ENCODE data around the gene RGMA.

DNA sequence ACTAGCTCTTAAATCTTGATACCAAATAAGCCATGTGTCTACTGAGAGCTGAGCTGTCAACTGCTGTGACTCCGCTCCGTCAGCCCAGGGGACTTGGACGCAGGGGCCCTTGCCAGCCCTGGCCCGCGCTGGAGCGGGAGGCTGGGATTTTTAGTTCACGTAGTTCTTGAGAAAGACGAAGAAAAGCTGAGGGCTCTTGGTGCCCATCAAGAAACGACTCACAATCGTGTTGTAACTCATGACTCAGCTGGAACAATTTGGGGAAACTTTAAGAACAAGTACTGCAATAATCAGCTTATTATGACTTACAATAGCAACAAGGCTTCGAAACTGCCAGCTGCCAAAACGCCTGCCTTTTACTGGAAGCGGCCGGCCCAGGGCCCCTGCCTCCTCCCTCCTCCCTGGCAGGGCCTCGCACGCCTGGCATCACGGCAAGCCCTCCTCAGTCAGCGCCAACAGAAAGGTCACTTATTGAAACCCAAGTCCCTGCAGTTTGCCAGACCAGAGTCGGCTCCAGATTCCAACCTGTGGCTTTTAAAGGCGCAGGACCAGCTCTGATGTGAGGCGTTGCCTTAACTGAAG is 60.3 kb downstream of the RGMA start:
- TF ChIP-seq TCF7L2 (IDR thresholded peaks at IDR 0.05; ENCODE audit: borderline replicate concordance, extremely low read depth, insufficient read depth, insufficient read length) = no peak
- TF ChIP-seq, protein P1, sequence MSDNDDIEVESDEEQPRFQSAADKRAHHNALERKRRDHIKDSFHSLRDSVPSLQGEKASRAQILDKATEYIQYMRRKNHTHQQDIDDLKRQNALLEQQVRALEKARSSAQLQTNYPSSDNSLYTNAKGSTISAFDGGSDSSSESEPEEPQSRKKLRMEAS (IDR thresholded peaks at IDR 0.05) = no peak
- TF ChIP-seq, protein P2, sequence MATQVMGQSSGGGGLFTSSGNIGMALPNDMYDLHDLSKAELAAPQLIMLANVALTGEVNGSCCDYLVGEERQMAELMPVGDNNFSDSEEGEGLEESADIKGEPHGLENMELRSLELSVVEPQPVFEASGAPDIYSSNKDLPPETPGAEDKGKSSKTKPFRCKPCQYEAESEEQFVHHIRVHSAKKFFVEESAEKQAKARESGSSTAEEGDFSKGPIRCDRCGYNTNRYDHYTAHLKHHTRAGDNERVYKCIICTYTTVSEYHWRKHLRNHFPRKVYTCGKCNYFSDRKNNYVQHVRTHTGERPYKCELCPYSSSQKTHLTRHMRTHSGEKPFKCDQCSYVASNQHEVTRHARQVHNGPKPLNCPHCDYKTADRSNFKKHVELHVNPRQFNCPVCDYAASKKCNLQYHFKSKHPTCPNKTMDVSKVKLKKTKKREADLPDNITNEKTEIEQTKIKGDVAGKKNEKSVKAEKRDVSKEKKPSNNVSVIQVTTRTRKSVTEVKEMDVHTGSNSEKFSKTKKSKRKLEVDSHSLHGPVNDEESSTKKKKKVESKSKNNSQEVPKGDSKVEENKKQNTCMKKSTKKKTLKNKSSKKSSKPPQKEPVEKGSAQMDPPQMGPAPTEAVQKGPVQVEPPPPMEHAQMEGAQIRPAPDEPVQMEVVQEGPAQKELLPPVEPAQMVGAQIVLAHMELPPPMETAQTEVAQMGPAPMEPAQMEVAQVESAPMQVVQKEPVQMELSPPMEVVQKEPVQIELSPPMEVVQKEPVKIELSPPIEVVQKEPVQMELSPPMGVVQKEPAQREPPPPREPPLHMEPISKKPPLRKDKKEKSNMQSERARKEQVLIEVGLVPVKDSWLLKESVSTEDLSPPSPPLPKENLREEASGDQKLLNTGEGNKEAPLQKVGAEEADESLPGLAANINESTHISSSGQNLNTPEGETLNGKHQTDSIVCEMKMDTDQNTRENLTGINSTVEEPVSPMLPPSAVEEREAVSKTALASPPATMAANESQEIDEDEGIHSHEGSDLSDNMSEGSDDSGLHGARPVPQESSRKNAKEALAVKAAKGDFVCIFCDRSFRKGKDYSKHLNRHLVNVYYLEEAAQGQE (IDR thresholded peaks at IDR 0.05; ENCODE audit: low read depth) = no peak
- TF ChIP-seq, protein P3, sequence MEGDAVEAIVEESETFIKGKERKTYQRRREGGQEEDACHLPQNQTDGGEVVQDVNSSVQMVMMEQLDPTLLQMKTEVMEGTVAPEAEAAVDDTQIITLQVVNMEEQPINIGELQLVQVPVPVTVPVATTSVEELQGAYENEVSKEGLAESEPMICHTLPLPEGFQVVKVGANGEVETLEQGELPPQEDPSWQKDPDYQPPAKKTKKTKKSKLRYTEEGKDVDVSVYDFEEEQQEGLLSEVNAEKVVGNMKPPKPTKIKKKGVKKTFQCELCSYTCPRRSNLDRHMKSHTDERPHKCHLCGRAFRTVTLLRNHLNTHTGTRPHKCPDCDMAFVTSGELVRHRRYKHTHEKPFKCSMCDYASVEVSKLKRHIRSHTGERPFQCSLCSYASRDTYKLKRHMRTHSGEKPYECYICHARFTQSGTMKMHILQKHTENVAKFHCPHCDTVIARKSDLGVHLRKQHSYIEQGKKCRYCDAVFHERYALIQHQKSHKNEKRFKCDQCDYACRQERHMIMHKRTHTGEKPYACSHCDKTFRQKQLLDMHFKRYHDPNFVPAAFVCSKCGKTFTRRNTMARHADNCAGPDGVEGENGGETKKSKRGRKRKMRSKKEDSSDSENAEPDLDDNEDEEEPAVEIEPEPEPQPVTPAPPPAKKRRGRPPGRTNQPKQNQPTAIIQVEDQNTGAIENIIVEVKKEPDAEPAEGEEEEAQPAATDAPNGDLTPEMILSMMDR (IDR thresholded peaks at IDR 0.05 in 2 of 3, conservative IDR thresholded peaks at IDR 0.05 in 1 of 3; ENCODE audit: borderline replicate concordance in 1 of 3, insufficient read depth in 1 of 3, low read depth in 2 of 3, low read length in 2 of 3) = no peak
